ENCODE data around the gene MAP3K20. TPM values are rescaled to one million over a fixed set of nuclear protein-coding genes. Genes with fewer than 3 reads are reported as not detected.
A peak's percentile ranks its signal among the peaks of the same experiment; 100 is the strongest.

Gene MAP3K20
- total and polyA plus RNA-seq, 2 experiments from 2014 or later = 7.6 to 9.6 TPM

- no peak overlapping the region for H3K4me2 ChIP-seq
- Mint-ChIP-seq H3K4me1 (no peaks in the 10 kb centered on the region), H3K9me3 (peaks cover 22% of the 10 kb centered on the region), H3K36me3 (ENCODE audit: low read depth) (peaks cover 16% of the 10 kb centered on the region), H3K27me3 (ENCODE audit: insufficient read depth, low read depth, poor library complexity) (peaks cover 3% of the 10 kb centered on the region), H3K4me3 (no peak overlapping the region), H3K27ac (no peak overlapping the region)
- H3K27me3 ChIP-seq (ENCODE audit: insufficient read depth) = no peaks in the 10 kb centered on the region
- H3K79me2 ChIP-seq (replicated peaks; ENCODE audit: insufficient read depth) = no peaks in the 10 kb centered on the region
- TF ChIP-seq ETS1 (IDR thresholded peaks at IDR 0.05) = no peak
- no peak for TF ChIP-seq EZH2 (IDR thresholded peaks at IDR 0.05; ENCODE audit: low read depth, unreplicated experiment)
- TF ChIP-seq ZNF462 (CRISPR knock-in tag; IDR thresholded peaks at IDR 0.05) = no peak
- no peak for TF ChIP-seq NANOG (IDR thresholded peaks at IDR 0.05; ENCODE audit: borderline replicate concordance)
- TF ChIP-seq STAT1 (IDR thresholded peaks at IDR 0.05; ENCODE audit: unreplicated experiment) = no peak
- no peak for TF ChIP-seq ZNF331 (CRISPR knock-in tag; IDR thresholded peaks at IDR 0.05; ENCODE audit: low read depth)
- H3K36me3 ChIP-seq (ENCODE audit: insufficient read depth) = peaks cover 10% of the 10 kb centered on the region
- ATAC-seq (no peak), DNase-seq (ENCODE audit: low spot score) (no peak)
- no peak overlapping the region for H3K27ac ChIP-seq (ENCODE audit: low read depth)
- H4K20me1 ChIP-seq (replicated peaks; ENCODE audit: insufficient read depth) = no peaks in the 10 kb centered on the region
- H3K4me1 ChIP-seq (ENCODE audit: insufficient read depth) = no peaks in the 10 kb centered on the region
- no peak overlapping the region for H3K4me3 ChIP-seq
- H3K9me2 ChIP-seq (ENCODE audit: insufficient read depth) = no peaks in the 10 kb centered on the region
- H3F3A ChIP-seq (replicated peaks; ENCODE audit: low read depth) = no peaks in the 10 kb centered on the region
- H2AFZ ChIP-seq = peak overlapping the region; percentile 57
These were observed 203.9 kb downstream of the MAP3K20 start for GRCh38 chr2:173279527-173279868.
